HG03558 (cell line): ENCODE data around the gene RUFY4.

Source experiments
- ATAC-seq: cut with Tn5 transposase; IDR thresholded peaks from one replicate; pipeline ENCODE4 v1.9.1; 2021; ENCODE audit warnings: moderate number of reproducible peaks; ENCODE audit not compliant: unreplicated experiment; ENCODE audit errors: extremely low read depth

RUFY4 gene

DNA sequence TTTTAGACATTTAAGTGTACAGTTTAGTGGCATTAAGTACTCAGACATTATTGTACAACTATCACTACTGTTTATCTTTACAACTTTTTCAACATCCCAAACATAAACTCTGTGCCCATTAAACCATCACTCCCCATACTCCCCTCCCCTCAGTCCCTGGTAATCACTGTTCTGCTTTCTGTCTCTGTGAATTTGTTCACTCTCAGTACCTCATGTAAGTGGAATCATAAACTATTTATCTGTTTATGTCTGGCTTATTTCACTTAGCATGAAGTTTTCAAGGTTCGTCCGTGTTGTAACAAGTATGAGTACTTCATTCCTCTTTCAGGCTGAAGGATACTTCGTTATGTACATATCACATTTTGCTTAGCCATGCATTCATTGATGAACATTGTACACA lies 9.8 kb upstream of the RUFY4 start:
- no peak for ATAC-seq

DNA sequence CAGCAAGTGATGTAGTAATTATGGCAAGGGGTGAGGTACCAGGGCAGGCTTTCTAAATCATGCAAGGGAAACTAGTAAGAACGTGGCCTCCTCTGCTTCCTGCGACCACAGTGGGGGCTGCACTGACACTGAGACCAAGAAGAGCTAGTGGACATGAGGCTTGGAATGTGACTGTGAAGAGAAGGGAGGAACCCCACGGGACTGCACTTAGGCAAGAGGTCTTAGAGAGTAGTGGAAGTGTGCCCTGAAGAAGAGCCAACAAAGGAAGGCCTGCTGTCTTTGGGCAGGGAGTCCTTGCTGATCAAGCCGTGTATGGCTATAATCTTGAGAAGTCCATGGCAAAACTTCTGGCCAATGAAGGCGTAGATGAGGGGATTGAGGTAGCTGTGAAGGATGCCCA lies 8.9 kb upstream of the RUFY4 start:
- no peak for ATAC-seq

DNA sequence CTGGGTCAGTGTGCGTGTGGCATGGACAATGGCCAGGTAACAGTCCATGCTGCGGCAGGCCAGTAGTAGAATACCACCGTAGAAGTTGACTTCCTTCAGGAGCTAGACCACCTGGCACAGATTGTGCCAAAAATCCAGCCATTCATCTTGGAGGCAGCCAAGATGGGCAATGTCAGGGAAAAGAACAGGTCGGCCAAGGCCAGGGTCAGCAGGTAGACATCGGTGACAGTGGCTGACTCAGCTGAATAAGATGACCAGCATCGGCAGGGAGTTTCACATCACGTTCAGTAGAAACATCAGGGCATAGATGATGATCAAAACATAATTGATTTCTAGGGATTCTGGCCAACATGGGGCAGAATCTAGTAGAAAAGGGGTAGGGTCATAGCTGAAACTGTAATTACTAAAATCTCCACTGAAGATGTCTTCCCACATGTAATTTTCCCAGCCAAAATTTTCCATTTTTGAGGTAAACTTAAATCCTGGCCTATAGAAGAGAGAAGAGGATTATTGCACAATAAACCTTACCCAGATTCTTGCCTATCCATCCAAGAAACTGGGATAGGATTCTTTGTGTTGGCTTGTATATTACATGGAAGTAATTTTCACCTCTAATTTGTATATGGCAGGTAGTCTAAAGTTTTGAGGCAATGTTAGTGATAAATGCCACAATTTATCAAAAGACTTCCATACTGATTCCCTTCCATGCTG lies 7.9 kb upstream of the RUFY4 start:
- ATAC-seq: no peak

DNA sequence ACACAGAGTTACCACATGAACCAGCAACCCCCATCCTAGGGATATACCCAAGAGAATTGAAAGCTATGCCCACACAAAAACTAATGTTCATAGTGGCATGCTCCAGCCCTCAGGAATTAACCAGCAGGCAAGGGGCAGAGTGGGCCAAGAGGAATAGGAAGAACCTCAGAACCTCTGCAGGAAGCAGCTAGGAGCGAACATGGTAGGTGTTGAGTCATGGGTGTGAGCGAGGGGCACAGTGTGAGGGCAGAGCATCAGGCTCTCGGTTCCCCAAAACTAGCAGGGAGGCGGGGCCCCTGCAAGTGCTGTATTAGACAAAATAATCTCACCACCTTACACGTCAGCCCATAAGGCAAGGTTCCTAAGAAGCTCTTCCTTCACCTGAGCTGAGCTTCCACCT lies 5.6 kb upstream of the RUFY4 start:
- ATAC-seq: no peak

DNA sequence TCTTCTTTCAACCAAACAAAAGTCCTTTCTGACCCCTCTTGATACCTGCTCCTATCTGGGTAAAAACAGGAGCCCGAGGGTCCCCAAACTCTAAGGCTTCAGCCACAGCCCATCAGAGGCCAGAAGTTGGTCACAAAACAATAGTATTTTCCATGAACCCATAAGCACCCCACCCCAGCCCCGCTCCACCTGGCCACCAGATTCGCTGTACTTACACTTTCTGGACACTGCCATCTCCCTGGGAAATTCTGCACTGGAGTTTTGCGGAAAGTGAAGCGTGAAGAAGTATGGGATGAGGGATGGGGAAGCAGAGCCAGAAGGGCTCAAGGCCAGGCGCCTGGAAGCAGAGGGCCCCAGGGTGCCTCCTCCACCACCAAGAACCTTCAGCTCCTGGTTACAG lies 5.2 kb upstream of the RUFY4 start:
- ATAC-seq: no peak

DNA sequence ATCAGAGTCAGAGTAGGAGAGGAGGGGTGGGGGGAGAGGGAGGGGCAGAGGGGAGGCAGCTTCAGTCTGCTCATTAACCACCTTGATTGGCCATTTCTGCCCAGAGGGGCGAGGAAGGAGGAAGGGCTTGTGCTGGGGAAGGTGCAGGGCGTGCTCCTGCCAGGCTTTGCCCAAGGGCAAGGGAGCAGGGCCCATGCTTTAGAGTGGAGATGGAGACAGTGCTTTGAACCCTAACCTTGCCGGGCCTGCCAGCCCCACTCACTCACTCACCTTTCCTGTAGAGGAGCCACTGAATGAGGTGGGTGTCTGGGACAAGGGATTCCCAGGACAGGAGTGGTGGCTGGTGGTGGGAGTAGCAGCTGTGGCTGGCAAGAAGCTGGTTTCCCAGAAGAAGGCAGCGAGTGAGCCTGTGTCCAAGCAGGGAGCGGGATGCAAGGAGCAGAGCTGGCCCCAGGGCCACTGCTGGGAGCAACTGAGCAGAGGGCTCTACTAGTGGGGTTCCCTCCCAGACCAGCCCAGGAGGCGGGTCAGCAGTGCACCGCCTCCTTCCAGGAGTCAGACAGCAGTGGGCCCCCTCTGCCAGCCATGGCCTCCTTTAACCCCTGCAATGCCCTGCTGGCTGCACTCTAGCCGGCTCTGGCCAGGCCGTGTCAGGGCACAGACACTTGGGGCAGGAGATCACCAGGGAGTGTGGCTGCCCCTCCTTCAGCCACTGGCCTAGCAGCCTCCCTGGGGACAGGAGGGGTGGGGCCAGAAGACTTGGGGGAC lies 3.6 kb upstream of the RUFY4 start:
- no peak for ATAC-seq

DNA sequence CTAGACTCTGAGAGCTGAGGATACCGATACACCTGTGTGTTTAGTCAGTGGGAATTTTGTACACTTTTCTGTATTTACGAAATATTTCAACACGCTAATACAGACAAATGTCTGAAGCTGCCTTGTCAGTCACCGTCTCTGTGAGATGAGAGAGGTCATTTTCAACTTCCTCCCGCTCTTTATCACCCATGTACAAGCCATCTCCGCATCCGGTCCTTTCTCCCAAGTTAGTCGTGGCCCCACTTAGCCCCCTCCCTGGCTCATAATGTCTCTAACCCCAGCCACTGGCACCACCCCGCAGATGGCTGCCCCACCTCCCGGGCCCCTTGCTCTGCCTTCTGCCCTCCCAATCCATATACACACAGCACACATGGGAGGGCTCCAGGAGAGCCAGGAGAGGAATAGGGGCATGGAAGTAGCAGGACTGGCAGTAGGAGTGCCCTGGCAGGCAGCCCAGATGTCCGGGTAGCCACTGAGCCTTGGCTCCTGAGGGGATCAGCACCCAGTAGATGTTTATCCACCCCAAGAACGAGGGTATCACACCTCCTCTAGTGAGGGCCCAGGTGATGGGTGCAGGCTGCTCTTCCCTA lies 2.0 kb upstream of the RUFY4 start:
- no peak for ATAC-seq

DNA sequence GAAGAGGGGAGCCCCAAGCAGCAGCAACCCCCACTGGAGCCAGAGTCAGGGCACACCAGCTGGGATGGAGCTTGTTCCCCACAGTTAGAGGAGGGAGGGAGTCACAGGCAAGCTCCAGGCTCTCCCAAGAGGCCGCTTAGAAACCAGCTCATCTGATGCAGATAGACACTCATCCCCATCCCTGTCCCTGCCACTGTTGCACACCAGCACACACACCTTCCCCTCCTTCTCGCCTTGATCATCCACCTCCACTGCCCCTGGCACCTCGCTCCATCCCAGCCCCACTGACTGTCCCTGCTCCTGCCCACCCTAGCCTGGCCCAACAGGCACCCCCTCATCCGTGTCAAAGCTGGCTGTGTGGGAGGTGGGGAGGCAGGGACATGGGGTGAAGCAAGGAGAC lies 1.5 kb upstream of the RUFY4 start:
- ATAC-seq: no peak

DNA sequence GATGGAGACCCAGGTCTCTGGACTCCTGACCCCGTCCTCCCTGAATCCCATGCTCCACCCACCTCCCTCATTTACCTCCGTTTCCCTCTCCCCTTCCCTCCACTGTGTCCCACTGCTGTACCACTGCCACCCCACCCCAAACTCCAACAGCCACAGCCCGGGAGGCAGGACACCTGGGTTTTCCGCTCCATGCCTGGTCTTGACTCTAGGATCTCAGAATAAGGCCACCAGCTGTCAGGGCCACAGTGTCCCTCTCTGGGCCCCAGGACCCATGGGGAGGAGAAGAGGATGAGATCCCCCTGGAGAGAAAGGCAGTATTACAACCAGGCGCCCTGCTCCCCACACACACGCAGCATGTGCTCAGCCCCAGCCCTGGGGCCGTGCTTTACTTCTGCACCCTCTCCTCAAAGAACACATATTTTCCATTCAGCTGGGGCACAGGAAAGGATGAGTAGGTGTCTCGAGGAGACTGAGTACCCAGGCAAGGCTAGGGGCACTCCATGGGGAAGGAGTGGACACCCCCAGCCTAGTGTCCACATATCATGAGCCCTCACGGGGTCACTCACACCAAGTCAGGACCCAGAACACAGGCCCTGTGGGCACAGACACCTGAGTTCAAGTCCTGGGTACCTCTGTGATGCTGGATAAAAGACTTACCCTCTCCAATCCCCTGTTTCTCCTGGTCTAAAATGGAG lies 700 bp downstream of the RUFY4 start:
- no peak for ATAC-seq

DNA sequence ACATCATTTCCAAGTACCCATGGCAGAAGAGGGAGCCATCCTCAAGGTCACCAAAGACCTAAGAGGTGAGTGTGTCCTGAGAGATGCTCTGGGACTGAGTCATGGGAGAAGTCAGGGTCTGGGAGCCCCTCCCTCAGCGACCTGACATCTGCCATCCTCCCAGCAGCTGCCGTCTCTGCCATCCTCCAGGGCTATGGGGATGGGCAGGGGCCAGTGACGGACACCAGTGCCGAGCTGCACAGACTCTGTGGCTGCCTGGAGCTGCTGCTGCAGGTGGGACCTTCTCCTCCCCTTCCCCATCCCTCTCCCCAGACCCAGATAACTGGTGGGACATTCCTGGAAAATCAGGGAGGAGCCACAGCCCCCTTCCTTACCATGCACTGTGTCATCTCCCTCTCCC lies 1.5 kb downstream of the RUFY4 start:
- no peak for ATAC-seq

DNA sequence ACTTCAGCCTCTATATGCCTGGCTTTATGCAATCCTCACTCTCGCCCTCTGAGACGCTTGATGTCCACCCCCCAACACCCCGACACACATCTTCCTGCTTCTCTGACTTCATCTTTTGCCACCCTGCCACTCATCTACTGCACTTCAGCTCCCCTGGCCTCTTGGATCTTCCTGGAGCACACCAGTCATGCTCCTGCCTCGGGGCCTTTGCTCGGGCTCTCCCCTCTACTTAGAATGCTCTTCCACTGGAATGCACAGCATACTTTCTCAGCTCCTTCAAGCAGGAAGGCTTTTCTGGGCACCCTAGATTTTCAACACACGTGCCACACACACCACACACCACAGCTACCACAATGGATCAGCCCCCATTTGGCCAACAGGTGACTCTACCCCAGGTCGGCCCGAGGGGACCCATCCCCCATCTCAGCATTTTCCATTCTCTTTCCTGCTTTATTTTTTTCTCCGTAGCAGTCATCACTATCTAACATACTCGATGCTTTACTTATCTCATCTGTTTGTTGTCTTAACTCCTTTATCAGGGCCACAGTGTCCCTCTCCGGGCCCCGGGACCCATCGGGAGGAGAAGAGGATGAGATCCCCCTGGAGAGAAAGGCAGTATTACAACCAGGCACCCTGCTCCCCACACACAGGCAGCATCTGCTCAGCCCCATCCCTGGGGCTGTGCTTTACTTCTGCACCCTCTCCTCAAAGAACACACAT lies 2.3 kb downstream of the RUFY4 start:
- ATAC-seq: no peak

DNA sequence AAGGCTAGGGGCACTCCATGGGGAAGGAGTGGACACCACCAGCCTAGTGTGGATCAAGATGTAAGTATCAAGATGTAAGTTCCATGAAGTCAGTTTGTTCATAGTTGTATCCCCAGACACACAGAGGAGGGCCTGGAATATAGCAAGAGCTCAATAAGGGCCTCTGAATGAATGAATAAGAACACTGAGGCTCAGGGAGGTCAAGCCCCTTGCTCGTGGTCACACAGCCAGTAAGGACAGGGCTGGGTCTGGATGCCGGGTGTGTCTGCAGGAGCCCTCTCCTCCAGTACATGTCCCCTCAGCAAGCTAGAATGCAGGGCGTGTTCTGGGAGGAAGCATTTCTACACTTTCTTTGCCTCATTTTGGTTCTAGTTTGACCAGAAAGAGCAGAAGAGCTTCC lies 2.9 kb downstream of the RUFY4 start:
- ATAC-seq: no peak

DNA sequence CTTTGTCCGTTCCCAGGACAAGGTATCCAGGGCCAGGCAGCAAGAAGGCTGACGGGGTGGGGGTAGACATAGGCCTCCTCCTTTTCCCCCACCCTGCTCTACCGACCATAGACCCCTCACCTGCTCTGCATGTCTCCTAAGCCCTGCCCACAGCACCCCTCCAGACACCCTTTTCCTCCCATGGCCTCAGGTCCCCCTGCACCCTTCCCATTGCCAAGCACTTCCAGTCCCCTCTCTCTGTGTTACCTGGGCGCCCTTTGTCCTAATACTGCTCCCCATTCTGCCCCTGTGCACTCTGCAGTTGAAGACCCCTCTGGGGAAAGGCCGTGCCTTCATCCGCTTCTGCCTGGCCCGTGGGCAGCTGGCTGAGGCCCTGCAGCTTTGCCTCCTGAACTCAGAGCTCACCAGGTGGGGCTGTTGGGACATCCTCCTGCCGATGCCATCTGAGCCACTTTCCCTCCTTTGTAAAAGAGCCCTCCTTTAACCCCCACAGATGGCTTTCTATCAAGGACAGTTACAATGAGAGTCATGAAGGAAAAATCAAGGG lies 3.5 kb downstream of the RUFY4 start:
- ATAC-seq: no peak

DNA sequence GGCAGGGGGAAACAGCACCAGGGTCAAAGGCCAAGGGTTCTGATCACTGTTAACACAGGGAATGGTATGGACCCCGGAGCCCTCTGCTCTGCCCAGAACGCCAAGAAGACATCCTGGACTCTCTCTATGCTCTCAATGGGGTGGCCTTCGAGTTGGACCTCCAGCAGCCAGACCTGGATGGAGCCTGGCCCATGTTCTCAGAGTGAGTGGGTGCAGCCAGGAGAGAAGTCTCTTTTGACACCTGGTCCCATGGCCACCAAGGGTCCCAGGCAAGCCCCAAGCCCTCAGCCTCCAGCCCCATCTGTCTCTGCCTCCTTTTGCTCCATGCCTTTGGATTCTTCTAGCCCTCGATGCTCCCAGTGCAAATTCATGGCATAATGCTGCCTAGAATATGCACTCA lies 4.1 kb downstream of the RUFY4 start:
- no peak for ATAC-seq

DNA sequence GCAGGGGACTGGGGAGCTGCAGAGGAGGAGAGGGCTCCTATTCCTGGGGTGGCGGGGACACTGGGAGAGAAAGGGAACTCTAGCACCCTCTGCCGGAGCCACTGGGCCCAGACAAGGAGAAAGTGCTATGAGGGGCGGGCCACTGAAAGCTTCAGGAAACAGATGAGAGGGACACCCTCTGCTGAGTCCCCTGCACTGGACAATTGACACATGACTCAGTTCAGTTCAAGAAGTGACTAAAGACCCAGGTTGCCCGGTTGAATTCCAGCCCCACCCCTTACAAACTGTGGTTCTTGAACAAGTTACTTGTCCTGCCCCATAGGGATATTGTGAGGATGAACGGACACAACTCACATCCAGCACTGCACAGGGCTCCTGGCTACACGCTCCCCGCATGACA lies 5.0 kb downstream of the RUFY4 start:
- ATAC-seq: no peak

DNA sequence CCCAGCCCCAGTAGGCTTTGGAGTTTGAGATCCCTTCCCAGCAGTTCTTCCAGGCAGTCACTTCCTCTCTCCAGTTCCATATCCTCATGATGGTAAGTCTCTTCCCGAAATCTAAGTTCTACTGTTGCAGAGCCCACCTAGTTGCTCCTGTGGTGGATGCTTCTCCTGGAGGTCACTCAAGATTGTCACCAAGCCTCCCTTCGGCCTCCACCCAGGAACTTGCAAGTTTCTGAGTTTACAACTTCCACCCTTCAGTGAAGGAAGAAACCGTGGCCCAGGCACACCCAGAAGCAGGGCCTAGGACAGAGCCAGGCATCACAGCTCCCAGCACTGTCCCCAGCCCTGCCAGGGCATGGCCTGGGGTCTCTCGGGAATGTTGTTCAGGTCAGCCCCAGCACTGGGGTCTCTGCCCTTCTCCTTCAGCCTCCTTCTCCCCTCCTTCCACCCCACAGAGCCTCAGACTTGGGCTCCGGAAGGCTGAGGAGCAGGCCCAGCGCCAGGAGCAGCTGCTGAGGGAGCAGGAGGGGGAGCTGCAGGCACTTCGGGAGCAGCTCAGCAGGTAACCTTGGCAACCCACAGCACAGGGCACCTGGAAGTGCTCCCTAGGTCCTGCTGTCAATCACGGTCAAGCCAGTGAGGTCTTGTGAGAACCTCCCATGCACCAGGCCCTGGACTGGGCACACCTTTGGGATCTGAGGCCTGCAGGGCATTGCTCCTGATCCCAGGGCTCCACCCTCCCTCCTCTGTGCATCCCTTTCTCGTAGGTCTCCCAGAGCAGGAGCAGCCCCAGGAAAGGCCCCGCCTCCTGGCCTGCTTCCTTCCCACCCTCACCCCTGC lies 7.1 kb downstream of the RUFY4 start:
- ATAC-seq: no peak

DNA sequence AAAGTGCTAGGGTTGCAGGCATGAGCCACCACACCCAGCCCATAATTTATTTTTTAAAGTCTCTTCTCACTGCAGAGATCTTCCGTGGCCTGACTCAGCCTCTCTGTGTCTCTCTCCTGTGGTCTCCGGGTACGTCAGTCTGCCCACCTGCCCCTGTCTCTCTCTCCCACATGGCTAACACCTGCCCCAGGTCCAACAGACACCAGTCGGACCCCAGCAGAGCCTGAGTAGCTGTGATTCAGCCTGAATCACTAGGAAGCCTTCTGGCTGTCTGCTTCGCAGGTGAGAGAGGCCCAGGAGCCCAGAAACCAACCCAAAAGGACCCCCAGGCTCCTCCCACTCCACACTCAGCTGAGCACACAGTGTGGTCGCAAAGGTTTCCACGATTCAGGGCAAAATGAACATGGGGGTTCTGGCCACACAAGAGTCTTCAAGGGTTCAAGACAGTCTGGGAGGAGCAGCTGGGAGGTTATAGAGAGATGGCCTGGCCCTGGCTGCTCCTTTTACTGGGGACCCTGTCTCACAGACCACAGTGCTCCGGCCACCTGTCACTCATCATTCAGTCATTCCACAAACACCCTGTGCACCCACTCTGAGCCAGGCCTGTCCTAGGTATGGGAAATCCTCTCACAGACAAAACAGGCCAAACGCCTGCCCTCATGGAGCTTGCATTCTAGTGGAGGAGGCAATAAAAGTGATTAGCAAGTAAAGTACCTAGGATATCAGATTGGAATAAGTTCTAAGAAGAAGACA lies 8.6 kb downstream of the RUFY4 start:
- no peak for ATAC-seq
